GM19468 (cell line): ENCODE results near the gene SLC38A1.
"Not testable (repeated sequence)": the region's sequence is repeated elsewhere in the genome, so short reads cannot be mapped to it uniquely, and the experiment has no call there.

Experiments
- ATAC-seq: cut with Tn5 transposase; IDR thresholded peaks from one replicate; pipeline ENCODE4 v1.9.1; 2021; ENCODE audit warnings: mild to moderate bottlenecking, moderate library complexity, moderate number of reproducible peaks; ENCODE audit not compliant: unreplicated experiment; ENCODE audit errors: extremely low read depth

SLC38A1 gene

GRCh38 chr12:46265734-46266133 is 3.1 kb downstream of the SLC38A1 start:
- ATAC-seq: no peak

- no peak for ATAC-seq
Observed at GRCh38 chr12:46265102-46265501, 3.7 kb downstream of the SLC38A1 start.

- no peak for ATAC-seq
Observed at GRCh38 chr12:46264057-46264456, 4.8 kb downstream of the SLC38A1 start.

DNA sequence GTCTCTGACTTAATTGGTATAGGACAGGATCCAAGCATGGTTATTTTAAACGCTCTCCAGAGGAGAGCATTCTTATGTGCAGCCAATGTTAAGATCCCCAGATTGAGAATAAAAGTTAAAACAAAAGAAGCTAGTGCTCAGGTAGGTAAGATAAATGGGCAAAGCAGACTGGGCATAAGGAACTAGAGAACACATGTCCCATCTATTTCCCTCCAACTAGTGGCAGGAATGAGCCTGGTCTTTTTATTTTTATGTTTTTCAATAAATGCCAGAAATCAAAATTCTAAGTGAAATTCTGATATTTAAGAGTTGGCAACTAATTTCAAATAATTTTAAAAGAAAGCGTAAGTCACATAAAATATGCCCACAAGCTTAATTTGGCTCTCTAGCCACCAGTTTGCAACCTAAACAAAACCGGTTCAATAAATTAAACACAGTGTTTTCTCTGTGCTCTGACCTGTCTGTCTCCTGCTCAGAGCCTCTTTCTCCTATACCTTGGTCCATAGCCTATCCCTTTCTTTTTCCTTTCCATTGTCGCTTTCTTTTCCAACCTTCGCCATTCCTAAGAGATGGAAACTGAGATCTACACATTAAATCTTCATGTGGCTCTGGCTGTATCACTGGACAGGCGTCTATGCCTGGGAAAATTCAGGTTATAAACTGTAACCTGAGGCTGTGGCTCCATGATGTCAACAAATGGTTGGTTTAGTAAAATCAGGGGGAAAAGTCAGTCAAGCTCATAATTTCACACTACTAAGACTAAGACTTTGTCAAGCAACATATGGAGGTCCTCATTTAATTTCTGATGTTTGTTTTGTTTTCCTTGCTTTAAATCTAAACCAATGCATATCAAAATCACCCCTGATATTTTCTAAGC is 5.5 kb downstream of the SLC38A1 start:
- no peak for ATAC-seq

- ATAC-seq: no peak
Observed at GRCh38 chr12:46261646-46262045, 7.2 kb downstream of the SLC38A1 start.

DNA sequence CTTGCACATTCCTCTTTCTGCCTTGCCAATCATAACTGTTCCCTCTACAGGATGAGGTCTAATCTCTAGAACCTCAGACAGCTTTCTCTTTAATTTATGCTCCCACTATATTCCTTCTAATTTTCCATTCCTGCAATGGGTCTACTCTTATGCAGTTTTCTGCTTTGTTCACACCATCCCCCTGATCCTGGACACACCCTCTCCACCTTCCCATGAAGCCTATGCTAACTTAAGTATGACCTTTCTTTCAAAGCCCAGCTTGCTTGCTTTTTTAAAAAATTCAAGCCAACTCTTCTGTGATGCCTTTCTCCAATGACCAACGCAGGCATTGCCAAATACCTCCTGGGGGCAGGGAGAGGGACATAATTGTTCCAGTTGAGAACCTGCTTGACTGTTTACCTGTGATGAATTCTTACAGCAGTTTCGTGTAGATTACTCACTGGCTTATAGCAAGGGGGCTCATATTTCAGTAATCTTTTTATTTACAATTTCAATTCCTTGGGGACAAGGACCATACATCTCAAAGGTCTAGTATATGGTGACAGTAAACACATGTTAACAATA is 7.8 kb downstream of the SLC38A1 start:
- no peak for ATAC-seq

DNA sequence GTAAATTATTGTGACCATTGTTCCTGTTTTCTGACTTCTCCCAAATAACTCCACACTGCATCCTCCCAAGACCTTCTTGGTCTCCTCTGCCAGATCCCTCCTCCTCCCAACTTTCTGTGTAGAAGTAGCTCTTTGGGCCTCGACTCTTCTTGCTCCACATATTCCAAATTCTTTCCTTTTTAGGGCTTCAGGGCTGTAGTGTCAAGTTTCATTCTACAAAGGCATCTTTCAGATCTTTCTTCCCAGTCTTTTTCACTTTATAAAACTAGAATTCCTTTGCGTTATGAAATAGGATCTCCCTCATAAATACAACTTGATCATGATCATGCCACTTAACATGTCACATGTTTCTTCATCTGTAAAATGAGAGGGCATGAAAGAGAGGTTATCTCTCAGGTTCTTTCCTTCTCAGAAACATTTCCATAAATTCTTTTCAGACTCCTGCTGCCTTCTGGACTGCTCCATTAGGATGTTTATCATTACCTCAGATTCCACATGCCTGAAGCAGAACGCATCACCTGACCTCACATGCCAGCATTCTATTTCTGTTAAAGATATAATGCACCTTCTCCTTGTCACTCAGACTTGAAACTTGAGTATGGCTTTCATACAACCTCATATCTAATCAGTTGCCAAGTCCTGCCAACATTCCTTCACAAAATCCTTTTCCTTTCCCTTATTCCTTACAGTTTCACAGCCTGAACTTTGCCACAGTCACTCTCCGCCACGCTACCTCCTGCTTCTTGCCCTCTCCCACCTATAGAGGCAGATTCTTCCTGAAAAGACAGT is 8.5 kb downstream of the SLC38A1 start:
- ATAC-seq: no peak

GRCh38 chr12:46259713-46260112 is 9.1 kb downstream of the SLC38A1 start:
- no peak for ATAC-seq

- ATAC-seq: no peak
Observed at GRCh38 chr12:46259071-46259470, 9.8 kb downstream of the SLC38A1 start.

GRCh38 chr12:46258129-46258528 is 10.7 kb downstream of the SLC38A1 start:
- ATAC-seq: no peak

GRCh38 chr12:46256942-46257341 is 11.9 kb downstream of the SLC38A1 start:
- ATAC-seq: no peak

DNA sequence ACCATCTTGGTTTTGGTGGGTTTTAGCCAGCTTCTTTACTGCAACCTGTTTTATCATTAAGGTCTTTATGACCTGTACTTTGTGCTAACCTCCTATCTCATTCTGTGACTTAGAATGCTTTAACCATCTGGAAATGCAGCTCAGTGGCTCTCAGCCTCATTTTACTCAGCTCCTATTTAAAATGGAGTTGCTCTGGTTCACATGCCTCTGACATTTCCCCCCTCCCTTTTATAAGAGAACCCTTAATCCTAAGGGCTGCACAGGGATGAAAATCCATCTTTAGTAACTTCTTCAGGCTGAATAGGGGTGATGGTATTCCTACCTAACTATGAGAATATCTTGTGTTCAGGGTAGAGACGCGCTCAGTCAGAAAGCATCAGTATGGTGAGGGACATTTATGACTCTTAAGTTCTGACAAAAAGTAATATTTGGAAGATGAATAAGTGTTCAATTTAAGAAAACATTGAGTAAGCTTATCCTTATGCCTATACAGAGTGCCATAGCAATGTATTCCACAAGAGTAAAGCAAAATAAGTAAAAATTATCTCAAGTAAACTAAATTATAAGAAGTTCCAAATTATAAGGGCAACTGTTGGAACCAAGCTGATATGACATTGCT is 15.2 kb downstream of the SLC38A1 start:
- ATAC-seq: no peak

GRCh38 chr12:46251994-46252393 is 16.8 kb downstream of the SLC38A1 start:
- not testable (repeated sequence) for ATAC-seq

GRCh38 chr12:46249960-46250359 is 18.9 kb downstream of the SLC38A1 start:
- not testable (repeated sequence) for ATAC-seq

- ATAC-seq: no peak
Observed at GRCh38 chr12:46246021-46246700, 22.7 kb downstream of the SLC38A1 start.

DNA sequence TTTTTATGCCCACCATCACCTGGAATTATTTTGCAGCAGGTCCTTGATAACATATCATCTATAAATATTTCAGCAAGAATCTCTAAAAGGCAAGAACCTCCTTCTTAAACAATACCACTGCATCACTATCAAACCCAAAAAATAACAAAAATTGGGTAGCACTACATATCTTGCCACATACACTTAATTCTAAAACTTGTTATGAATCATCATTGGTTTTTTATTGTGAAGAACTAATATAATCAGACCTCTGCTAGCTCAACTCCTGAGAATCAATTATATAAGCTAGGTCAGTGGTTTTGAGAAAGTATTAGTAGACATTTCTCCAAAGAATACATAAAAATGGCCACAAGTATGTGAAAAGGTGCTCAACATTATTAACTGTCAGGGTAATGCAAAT is 23.8 kb downstream of the SLC38A1 start:
- no peak for ATAC-seq

GRCh38 chr12:46244273-46244915 is 24.4 kb downstream of the SLC38A1 start:
- no peak for ATAC-seq

GRCh38 chr12:46242569-46242968 is 26.3 kb downstream of the SLC38A1 start:
- ATAC-seq: no peak

DNA sequence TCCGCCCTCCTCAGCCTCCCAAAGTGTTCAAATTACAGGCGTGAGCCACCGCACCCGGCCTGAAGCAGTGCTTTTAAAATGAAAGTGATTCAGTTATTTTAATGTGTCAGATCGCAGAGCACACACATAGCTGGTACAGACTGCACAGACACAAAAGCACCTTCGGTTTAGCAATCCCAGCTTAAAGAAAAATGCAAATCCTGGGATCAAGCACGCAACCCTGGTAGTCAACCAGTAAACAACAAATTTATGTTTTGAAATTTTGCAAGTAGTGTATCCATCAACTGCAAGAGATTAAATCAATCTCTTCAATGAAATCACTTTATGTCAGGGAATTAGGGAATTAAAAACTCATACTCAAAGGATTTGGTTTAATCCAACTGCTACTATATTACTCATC is 28.4 kb downstream of the SLC38A1 start:
- ATAC-seq: no peak

GRCh38 chr12:46238821-46239220 is 30.0 kb downstream of the SLC38A1 start:
- no peak for ATAC-seq
